Aorta (tissue), 5 donors: ENCODE results near the gene VAV2. TPM values are rescaled to one million over a fixed set of nuclear protein-coding genes. Genes with fewer than 3 reads are reported as not detected.

ENCODE experiments used
- ATAC-seq: fragments of 200-7000 bp; cut with Tn5 transposase; one replicate; pipeline ENCODE4 v1.9.1; 2022; ENCODE audit warnings: moderate library complexity; ENCODE audit not compliant: low FRiP score
- DNase-seq, 2 donors: peaks; one replicate each; pipeline ENCODE4 v3.0.0-alpha.2; 2020
- H3K27ac ChIP-seq, 2 donors: one replicate each; pipeline ENCODE4 v1.5.1; 2013; ENCODE audit warnings: low read length in 2 of 2, mild to moderate bottlenecking in 2 of 2, moderate library complexity in 2 of 2, control low read depth in 1 of 2, inconsistent platforms in 1 of 2, low read depth in 1 of 2
- H3K27me3 ChIP-seq, 2 donors: one replicate each; pipeline ENCODE4 v1.6.1; 2013; ENCODE audit warnings: control low read depth in 1 of 2, low read length in 1 of 2, mild to moderate bottlenecking in 1 of 2, moderate library complexity in 1 of 2; ENCODE audit not compliant: insufficient read depth in 2 of 2, control insufficient read depth in 1 of 2
- H3K36me3 ChIP-seq, 2 donors: one replicate each; pipeline ENCODE4 v1.6.1; 2013; ENCODE audit warnings: control low read depth in 1 of 2, low read length in 1 of 2, mild to moderate bottlenecking in 1 of 2; ENCODE audit not compliant: insufficient read depth in 2 of 2, control insufficient read depth in 1 of 2
- H3K4me1 ChIP-seq, 2 donors: one replicate each; pipeline ENCODE4 v1.6.1; 2013; ENCODE audit warnings: low read length in 2 of 2, control low read depth in 1 of 2, mild to moderate bottlenecking in 1 of 2, moderate library complexity in 1 of 2; ENCODE audit not compliant: insufficient read depth in 2 of 2, control insufficient read depth in 1 of 2
- H3K4me3 ChIP-seq, 2 donors: one replicate each; pipeline ENCODE4 v1.5.1; 2013; ENCODE audit warnings: low read length in 2 of 2, control low read depth in 1 of 2, mild to moderate bottlenecking in 1 of 2
- H3K9me3 ChIP-seq: one replicate; pipeline ENCODE4 v1.6.1; 2013; ENCODE audit warnings: mild to moderate bottlenecking, low read length; ENCODE audit not compliant: control insufficient read depth
- WGBS, 2 donors: extraction: QIAGEN DNeasy Blood & Tissue Kit; methylation state at CpG; one replicate each; pipeline ENCODE4 v1.1.7; 2013; 5-methylcytosine and 5-hydroxymethylcytosine counted together
- intact Hi-C, 2 donors: fragments of 100-400 bp; cut with DNase I; formaldehyde crosslinking; loops; one replicate each; pipeline versions ENCODE4 v1.14.2 to v1.15.0; 2022
- polyA plus RNA-seq, 2 donors: library from polyadenylated mRNA; stranded (reverse); fragments of 200-250 nt; gene quantifications; one replicate each; pipeline ENCODE4 v1.2.3, GENCODE V29; 2013
- total RNA-seq, 2 donors: library from RNA; stranded (reverse); fragmentation: NEBNext Ultra II Directional; extraction: Animal tissue kit (Norgen Biotek cat#: 25700); gene quantifications; one replicate each; pipeline ENCODE4 v1.2.1, GENCODE V29; 2021
- donor health status: healthy with polysubstance abuse.
- donor health status: Bipolar disorder and iron deficiency.
- donor health status: DM: no; HTN: no; CAD: no.
- donor health status: DM: no; HTN: no; CAD: no.
- donor health status: DM: yes; HTN: yes; CAD: no.

VAV2 gene
- total and polyA plus RNA-seq, 4 donors = 9.0 to 25.4 (median 11.8) TPM

GRCh38 chr9:134028575-134029247 is 36.6 kb upstream of the VAV2 start:
- Histone ChIP-seq H3K4me3 (no peak overlapping the region), H3K9me3 (no peaks in the 10 kb centered on the region), H3K36me3 (peaks cover 3 to 5% of the 10 kb centered on the region in 2 donors), H3K4me1 (no peaks in the 10 kb centered on the region), H3K27me3 (no peaks in the 10 kb centered on the region), H3K27ac (no peak overlapping the region)
- no peak for ATAC-seq
- DNase-seq = peak in 1 of 2 donors; percentile 67
- 91 to 94% methylated on average over 22 of the region's 22 CpGs for WGBS, 2 donors
- intact Hi-C loops = no loop called here

- H3K4me3 ChIP-seq = no peak overlapping the region
- no peaks in the 10 kb centered on the region for H3K27me3 ChIP-seq
- no peak for ATAC-seq
- 95 to 97% methylated on average over 9 of the region's 9 CpGs for WGBS, 2 donors
- intact Hi-C loops = no loop called here
- peaks cover 1 to 4% of the 10 kb centered on the region in 2 donors for H3K36me3 ChIP-seq
- no peaks in the 10 kb centered on the region for H3K4me1 ChIP-seq
- H3K9me3 ChIP-seq = no peaks in the 10 kb centered on the region
- DNase-seq = no peak
- H3K27ac ChIP-seq = no peak overlapping the region
Measured at GRCh38 chr9:134028076-134028475, 36.0 kb upstream of the VAV2 start.

GRCh38 chr9:134027561-134027960 is 35.4 kb upstream of the VAV2 start:
- H3K9me3 ChIP-seq = no peaks in the 10 kb centered on the region
- intact Hi-C loops = no loop called here
- H3K4me1 ChIP-seq = no peaks in the 10 kb centered on the region
- H3K4me3 ChIP-seq = no peak overlapping the region
- DNase-seq (no peak), ATAC-seq (no peak)
- H3K36me3 ChIP-seq = no peaks in the 10 kb centered on the region
- H3K27ac ChIP-seq = no peak overlapping the region
- no peaks in the 10 kb centered on the region for H3K27me3 ChIP-seq
- 97% methylated on average over 7 of the region's 7 CpGs for WGBS, 2 donors

- no peak for DNase-seq
- Histone ChIP-seq H3K9me3 (no peaks in the 10 kb centered on the region), H3K4me3 (no peak overlapping the region), H3K27ac (no peak overlapping the region), H3K4me1 (no peaks in the 10 kb centered on the region), H3K27me3 (no peaks in the 10 kb centered on the region), H3K36me3 (no peaks in the 10 kb centered on the region)
- intact Hi-C loops = no loop called here
- no peak for ATAC-seq
- 89 to 93% methylated on average over 8 of the region's 8 CpGs for WGBS, 2 donors
Measured at GRCh38 chr9:134026981-134027380, 34.9 kb upstream of the VAV2 start.

GRCh38 chr9:134026581-134026980 is 34.5 kb upstream of the VAV2 start:
- DNase-seq (no peak), ATAC-seq (no peak)
- WGBS, 2 donors = 90 to 93% methylated on average over 18 of the region's 18 CpGs
- H3K27ac ChIP-seq = no peak overlapping the region
- no peaks in the 10 kb centered on the region for H3K36me3 ChIP-seq
- no peaks in the 10 kb centered on the region for H3K9me3 ChIP-seq
- H3K4me1 ChIP-seq = no peaks in the 10 kb centered on the region
- no peak overlapping the region for H3K4me3 ChIP-seq
- intact Hi-C loops = no loop called here
- H3K27me3 ChIP-seq = no peaks in the 10 kb centered on the region

GRCh38 chr9:134025606-134026541 is 33.8 kb upstream of the VAV2 start:
- H3K27me3 ChIP-seq = no peaks in the 10 kb centered on the region
- 14 to 15% methylated on average over 60 to 66 of the region's 66 CpGs for WGBS, 2 donors
- H3K4me1 ChIP-seq = no peaks in the 10 kb centered on the region
- no peaks in the 10 kb centered on the region for H3K36me3 ChIP-seq
- no peaks in the 10 kb centered on the region for H3K9me3 ChIP-seq
- peak overlapping the region; percentile 57 to 61 for H3K4me3 ChIP-seq
- H3K27ac ChIP-seq = no peak overlapping the region
- intact Hi-C loops = loop anchor here in 1 of 2 donors (2.0 kb wide), 2 partner anchors 43 to 109 kb away; partner anchors contain the start of gene BRD3
- DNase-seq (peak in 1 of 2 donors; percentile 70), ATAC-seq (peak; percentile 21)

GRCh38 chr9:134024828-134025605 is 32.9 kb upstream of the VAV2 start, which contains the start of gene BRD3OS:
Gene BRD3OS, plus strand, starts transcription at chr9:134025481. Its CDS starts 1,267 bp downstream, at chr9:134026748.
- 1% methylated on average over 29 to 43 of the region's 43 CpGs for WGBS, 2 donors
- no peaks in the 10 kb centered on the region for H3K36me3 ChIP-seq
- intact Hi-C loops = loop anchor here in 1 of 2 donors (2.0 kb wide), 2 partner anchors 44 to 110 kb away; partner anchors contain the start of gene BRD3
- peak; percentile 99 for DNase-seq
- no peak within 1 kb of the TSS for H3K27ac ChIP-seq
- H3K27me3 ChIP-seq = no peaks in the 10 kb centered on the region
- no peaks in the 10 kb centered on the region for H3K4me1 ChIP-seq
- H3K9me3 ChIP-seq = no peaks in the 10 kb centered on the region
- ATAC-seq = peak; percentile 100
- peak within 1 kb of the TSS; percentile 57 to 61 for H3K4me3 ChIP-seq

GRCh38 chr9:134024214-134024792 is 32.2 kb upstream of the VAV2 start:
- WGBS, 2 donors = 65% methylated on average over 4 of the region's 4 CpGs
- no peak overlapping the region for H3K27ac ChIP-seq
- H3K27me3 ChIP-seq = no peaks in the 10 kb centered on the region
- intact Hi-C loops = loop anchor here in 1 of 2 donors (2.0 kb wide), 2 partner anchors 44 to 110 kb away; partner anchors contain the start of gene BRD3
- no peak overlapping the region for H3K4me3 ChIP-seq
- DNase-seq (no peak), ATAC-seq (no peak)
- H3K9me3 ChIP-seq = no peaks in the 10 kb centered on the region
- H3K36me3 ChIP-seq = no peaks in the 10 kb centered on the region
- no peaks in the 10 kb centered on the region for H3K4me1 ChIP-seq
